Endothelial cell of umbilical vein (primary cell): ENCODE measurements around the gene LRRFIP2. TPM values are rescaled to one million over a fixed set of nuclear protein-coding genes. Genes with fewer than 3 reads are reported as not detected.
"Not testable (repeated sequence)": the region's sequence is repeated elsewhere in the genome, so short reads cannot be mapped to it uniquely, and the experiment has no call there.

ENCODE experiments used
- BruUV-seq: library from RNA; stranded (reverse); fragments of 400-500 nt; replicated peaks from 2 replicates; lab custom pipeline; 2021; lab: Mats Ljungman, UMichigan
- CTCF ChIA-PET: fragments of 300-600, 350-600 bp; sonication (Branson Sonifier 250); formaldehyde crosslinking; loops from one replicate; lab custom pipeline; 2021; ENCODE audit warnings: antibody characterized with exemption, inconsistent platforms; lab: Charles Lee
- POLR2A ChIA-PET: fragments of 300-600, 350-600 bp; sonication (Branson Sonifier 250); formaldehyde crosslinking; loops from one replicate; lab custom pipeline; 2021; ENCODE audit warnings: antibody characterized with exemption, inconsistent platforms; lab: Charles Lee
- DNase-seq: peaks from one replicate; pipeline ENCODE4 v3.0.0-alpha.2; 2011; ENCODE audit warnings: low read depth, low spot score
- FAIRE-seq: peaks from 2 replicates; lab custom pipeline; 2011; peaks lifted over from hg19 to GRCh38; lab: Jason Lieb, UNC
- H2AFZ ChIP-seq: 2 replicates; pipeline ENCODE4 v1.6.0; 2012; ENCODE audit warnings: low read depth, low read length, control low read depth, inconsistent platforms
- H3K27ac ChIP-seq: 2 replicates; pipeline ENCODE4 v1.5.1; 2011; ENCODE audit warnings: low read depth, mild to moderate bottlenecking, control low read depth, low read length, moderate library complexity; ENCODE audit not compliant: insufficient read depth
- H3K27me3 ChIP-seq, 2 experiments: 2 replicates each; pipeline versions ENCODE4 v1.6.0 to v1.6.1; 2011; ENCODE audit warnings: low read length in 2 of 2, mixed read lengths in 1 of 2; ENCODE audit not compliant: control insufficient read depth in 2 of 2, insufficient read depth in 2 of 2
- H3K36me3 ChIP-seq, 2 experiments: 2 replicates in 1 of 2; 3 replicates in 1 of 2; pipeline ENCODE4 v1.5.1; 2011; ENCODE audit warnings: low read length in 2 of 2, mild to moderate bottlenecking in 1 of 2, moderate library complexity in 1 of 2; ENCODE audit not compliant: control insufficient read depth in 2 of 2, insufficient read depth in 2 of 2; ENCODE audit errors: extremely low read depth in 1 of 2
- H3K4me1 ChIP-seq: 3 replicates; pipeline ENCODE4 v1.5.1; 2011; ENCODE audit warnings: mild to moderate bottlenecking, low read length; ENCODE audit not compliant: control insufficient read depth, insufficient read depth; ENCODE audit errors: extremely low read depth
- H3K4me2 ChIP-seq: 2 replicates; pipeline ENCODE4 v1.6.1; 2011; ENCODE audit warnings: low read length, control low read depth, mixed read lengths; ENCODE audit not compliant: insufficient read depth
- H3K4me3 ChIP-seq, 3 experiments: fragments of 200-600 bp in 1 of 3; sonication (generic), shearing (Covaris generic) in 1 of 3; replicated peaks in 1 of 3; 2 replicates each; pipeline ENCODE4 v1.5.1; 2011 to 2016; ENCODE audit warnings: control low read depth in 3 of 3, low read length in 3 of 3, mild to moderate bottlenecking in 2 of 3, inconsistent platforms in 1 of 3, low read depth in 1 of 3, moderate library complexity in 1 of 3; ENCODE audit not compliant: insufficient read depth in 1 of 3
- H3K79me2 ChIP-seq: 2 replicates; pipeline ENCODE4 v1.6.0; 2012; ENCODE audit warnings: low read length, inconsistent platforms; ENCODE audit not compliant: control insufficient read depth, insufficient read depth
- H3K9ac ChIP-seq: replicated peaks from 2 replicates; pipeline ENCODE3; 2011; ENCODE audit warnings: low read length, control low read depth; ENCODE audit not compliant: insufficient read depth; ENCODE audit errors: extremely low read depth
- H3K9me1 ChIP-seq: replicated peaks from 3 replicates; pipeline ENCODE4 v1.6.0; 2011; ENCODE audit warnings: mild to moderate bottlenecking, low read length; ENCODE audit not compliant: control insufficient read depth, insufficient read depth; ENCODE audit errors: extremely low read depth
- H3K9me3 ChIP-seq: replicated peaks from 2 replicates; pipeline ENCODE4 v1.5.1; 2012; ENCODE audit warnings: low read length, inconsistent platforms; ENCODE audit not compliant: control insufficient read depth, insufficient read depth
- H4K20me1 ChIP-seq: replicated peaks from 2 replicates; pipeline ENCODE3; 2011; ENCODE audit warnings: mild to moderate bottlenecking, low read length; ENCODE audit not compliant: control insufficient read depth, insufficient read depth; ENCODE audit errors: extremely low read depth
- EZH2 ChIP-seq: IDR thresholded peaks from 2 replicates; pipeline ENCODE4 v1.6.1; 2012; ENCODE audit warnings: borderline replicate concordance, low read depth, mild to moderate bottlenecking, moderate library complexity, low read length, inconsistent platforms; ENCODE audit not compliant: severe bottlenecking
- FOS ChIP-seq: IDR thresholded peaks from 2 replicates; pipeline ENCODE4 v1.6.1; 2011; ENCODE audit warnings: mild to moderate bottlenecking, low read length, moderate library complexity, borderline replicate concordance; ENCODE audit not compliant: insufficient read depth
- GATA2 ChIP-seq: IDR thresholded peaks from 2 replicates; pipeline ENCODE4 v1.7.0; 2011; ENCODE audit warnings: low read depth, mild to moderate bottlenecking, moderate library complexity, mixed read lengths, low read length; ENCODE audit not compliant: insufficient read length, insufficient read depth
- JUN ChIP-seq: IDR thresholded peaks from 2 replicates; pipeline ENCODE4 v1.6.1; 2011; ENCODE audit warnings: borderline replicate concordance, low read depth; ENCODE audit not compliant: insufficient read length, insufficient read depth
- MYC ChIP-seq: IDR thresholded peaks from one replicate; pipeline ENCODE4 v1.6.1; 2011; ENCODE audit warnings: mild to moderate bottlenecking, low read depth, low read length
- POLR2AphosphoS5 ChIP-seq: IDR thresholded peaks from 2 replicates; pipeline ENCODE4 v1.6.1; 2012; ENCODE audit warnings: low read depth, mild to moderate bottlenecking, control low read depth, low read length, moderate library complexity; ENCODE audit not compliant: insufficient read depth
- dilution Hi-C: fragments of 300-500 bp; cut with MboI; formaldehyde crosslinking; loops from one replicate; pipeline ENCODE4 v1.15.0; 2019; ENCODE audit warnings: low sequenced_read_pairs; ENCODE audit not compliant: extremely low pct_ligation_motif_present
- intact Hi-C: fragments of 100-400 bp; cut with micrococcal nuclease; formaldehyde crosslinking; loops from one replicate; pipeline ENCODE4 v1.10.0; 2022
- polyA plus RNA-seq, 4 experiments: library from polyadenylated mRNA; depleted of rRNA in 3 of 4; stranded (reverse) in 3 of 4; unstranded in 1 of 4; fragments of >200 nt; gene quantifications; 2 replicates each; pipeline versions ENCODE4 v1.2.1 to v1.2.3, GENCODE V29; 2011 to 2012; ENCODE audit warnings: missing spikeins in 1 of 4
- total RNA-seq: library from RNA; stranded (reverse); gene quantifications from 2 replicates; pipeline ENCODE4 v1.2.3, GENCODE V29; 2021
- TF ChIP-seq, protein P1 (sequence below): IDR thresholded peaks from 2 replicates; pipeline ENCODE4 v1.6.1; 2011; ENCODE audit not compliant: insufficient read depth, insufficient read length

Gene LRRFIP2
- total and polyA plus RNA-seq, 2 donors (not counting 3 experiments of a cell fraction or from before 2014, with no cell fraction given) = 20.8 to 78.9 TPM

DNA sequence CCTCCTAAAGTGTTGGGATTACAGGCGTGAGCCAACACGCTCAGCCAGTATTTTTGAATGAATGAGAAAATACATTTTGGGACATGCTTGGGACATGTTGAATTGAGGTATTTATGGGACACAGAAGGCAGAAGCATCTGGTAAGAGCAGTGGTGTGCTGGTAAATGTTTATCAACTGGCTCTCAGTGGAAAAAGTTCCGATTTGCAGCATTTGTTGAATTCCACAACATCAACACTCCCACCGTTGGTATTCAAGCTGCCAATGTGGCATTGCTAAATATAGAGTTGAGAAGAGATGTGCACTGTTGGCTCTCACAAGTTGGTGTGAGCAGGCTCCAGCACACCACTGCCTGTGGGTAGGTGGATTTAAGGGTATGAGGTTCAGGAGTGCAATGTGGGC lies 35.8 kb upstream of the LRRFIP2 start:
- CTCF ChIA-PET = interaction anchor here (10.1 kb wide), 1 partner anchor 184 kb away, joined by 141 read pairs; no protein-coding TSS in a partner anchor
- no peak for DNase-seq
- H3K9me3 ChIP-seq = no peaks in the 10 kb centered on the region
- no peak overlapping the region for H3K27ac ChIP-seq
- no TSS peak for BruUV-seq
- no peak for FAIRE-seq
- no peak overlapping the region for H3K4me3 ChIP-seq
- H3K4me1 ChIP-seq = no peaks in the 10 kb centered on the region
- POLR2A ChIA-PET = no interaction called here
- H3K9me1 ChIP-seq = no peaks in the 10 kb centered on the region
- H2AFZ ChIP-seq = no peak overlapping the region
- H3K9ac ChIP-seq = no peak overlapping the region
- TF ChIP-seq JUN = no peak
- no peak for TF ChIP-seq MYC
- no peak for TF ChIP-seq FOS
- TF ChIP-seq, protein P1, sequence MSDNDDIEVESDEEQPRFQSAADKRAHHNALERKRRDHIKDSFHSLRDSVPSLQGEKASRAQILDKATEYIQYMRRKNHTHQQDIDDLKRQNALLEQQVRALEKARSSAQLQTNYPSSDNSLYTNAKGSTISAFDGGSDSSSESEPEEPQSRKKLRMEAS = no peak
- no peak for TF ChIP-seq EZH2
- TF ChIP-seq GATA2 = no peak
- no peak for TF ChIP-seq POLR2AphosphoS5
- H3K79me2 ChIP-seq = no peaks in the 10 kb centered on the region
- H3K36me3 ChIP-seq = no peaks in the 10 kb centered on the region
- H4K20me1 ChIP-seq = no peaks in the 10 kb centered on the region
- dilution Hi-C loops (no loop called here), intact Hi-C loops (loop anchor here (5.0 kb wide), 1 partner anchor 153 kb away; no protein-coding TSS in a partner anchor)
- no peaks in the 10 kb centered on the region for H3K27me3 ChIP-seq
- no peak overlapping the region for H3K4me2 ChIP-seq

DNA sequence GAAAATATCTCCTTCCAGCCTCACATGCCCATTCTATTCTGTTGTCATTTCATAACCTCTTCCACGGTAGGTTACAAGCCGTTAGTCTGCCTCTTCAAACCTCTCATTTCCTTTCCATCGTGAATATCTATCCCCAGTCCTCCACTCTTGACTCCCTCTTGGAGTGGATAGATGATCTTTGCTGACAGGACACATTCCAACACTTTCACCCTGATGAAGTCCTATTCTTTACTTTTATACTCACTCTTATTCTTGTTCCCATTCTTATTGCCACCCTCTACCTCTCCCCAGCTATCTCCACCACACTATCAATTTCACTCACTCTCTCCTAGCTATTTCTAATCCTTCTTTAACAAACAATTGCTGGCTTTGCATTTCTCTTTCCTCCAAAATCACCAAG lies 34.2 kb upstream of the LRRFIP2 start:
- H3K4me2 ChIP-seq, H3K79me2 ChIP-seq, H3K27me3 ChIP-seq, H3K9me1 ChIP-seq, POLR2A ChIA-PET, DNase-seq, H4K20me1 ChIP-seq, H3K9me3 ChIP-seq, H2AFZ ChIP-seq, H3K9ac ChIP-seq, H3K27ac ChIP-seq, dilution Hi-C loops, H3K36me3 ChIP-seq, H3K4me3 ChIP-seq, FAIRE-seq, H3K4me1 ChIP-seq, intact Hi-C loops, CTCF ChIA-PET, BruUV-seq: not testable (repeated sequence)

GRCh38 chr3:37208008-37208407 lies 33.6 kb upstream of the LRRFIP2 start:
- H3K4me3 ChIP-seq, H3K27me3 ChIP-seq, H3K9me3 ChIP-seq, H3K27ac ChIP-seq, DNase-seq, BruUV-seq, H3K9me1 ChIP-seq, FAIRE-seq, H3K36me3 ChIP-seq, H3K79me2 ChIP-seq, H3K4me2 ChIP-seq, dilution Hi-C loops, H4K20me1 ChIP-seq, CTCF ChIA-PET, H2AFZ ChIP-seq, H3K9ac ChIP-seq, POLR2A ChIA-PET, intact Hi-C loops, H3K4me1 ChIP-seq: not testable (repeated sequence)
